ENCODE data around the gene PLA2G4C.

Gene PLA2G4C

GRCh38 chr19:48023518-48023917, 87.1 kb downstream of the PLA2G4C start:
- no peaks in the 10 kb centered on the region for H3K79me2 ChIP-seq (ENCODE audit: control insufficient read depth, insufficient read depth, low read length, unreplicated experiment)
- H3K4me1 ChIP-seq (ENCODE audit: control insufficient read depth, insufficient read depth, low read length, unreplicated experiment), result no peaks in the 10 kb centered on the region
- H3K27ac ChIP-seq (ENCODE audit: low read depth, low read length), result no peak overlapping the region
- no peak overlapping the region for H2AFZ ChIP-seq (ENCODE audit: low read length, unreplicated experiment)
- no peak overlapping the region for H3K4me3 ChIP-seq (ENCODE audit: low read depth, low read length)
- H3K36me3 ChIP-seq (ENCODE audit: insufficient read depth, low read length), result no peaks in the 10 kb centered on the region
- peaks cover 6% of the 10 kb centered on the region; the same call in 1 of the 2 replicates for H3K27me3 ChIP-seq (ENCODE audit: insufficient read depth, low read length)

GRCh38 chr19:48023011-48023410, 87.6 kb downstream of the PLA2G4C start:
- H3K4me1 ChIP-seq (ENCODE audit: control insufficient read depth, insufficient read depth, low read length, unreplicated experiment), result no peaks in the 10 kb centered on the region

GRCh38 chr19:48020686-48021085, 89.9 kb downstream of the PLA2G4C start:
- Histone ChIP-seq H2AFZ (ENCODE audit: low read length, unreplicated experiment) (no peak overlapping the region), H3K79me2 (ENCODE audit: control insufficient read depth, insufficient read depth, low read length, unreplicated experiment) (no peaks in the 10 kb centered on the region), H3K4me1 (ENCODE audit: control insufficient read depth, insufficient read depth, low read length, unreplicated experiment) (no peaks in the 10 kb centered on the region), H3K4me3 (ENCODE audit: low read depth, low read length) (no peak overlapping the region), H3K36me3 (ENCODE audit: insufficient read depth, low read length) (no peaks in the 10 kb centered on the region), H3K27ac (ENCODE audit: low read depth, low read length) (no peak overlapping the region), H3K27me3 (ENCODE audit: insufficient read depth, low read length) (peaks cover 14% of the 10 kb centered on the region; the same call in 1 of the 2 replicates)

More at GRCh38 chr19:48023011-48023410, 87.6 kb downstream of the PLA2G4C start:
- Histone ChIP-seq H3K79me2 (ENCODE audit: control insufficient read depth, insufficient read depth, low read length, unreplicated experiment) (no peaks in the 10 kb centered on the region), H3K36me3 (ENCODE audit: insufficient read depth, low read length) (no peaks in the 10 kb centered on the region), H3K27ac (ENCODE audit: low read depth, low read length) (no peak overlapping the region), H3K27me3 (ENCODE audit: insufficient read depth, low read length) (peaks cover 11% of the 10 kb centered on the region; the same call in 1 of the 2 replicates), H2AFZ (ENCODE audit: low read length, unreplicated experiment) (no peak overlapping the region), H3K4me3 (ENCODE audit: low read depth, low read length) (no peak overlapping the region)

GRCh38 chr19:48010932-48011758, 99.5 kb downstream of the PLA2G4C start:
- no peak overlapping the region for H3K27ac ChIP-seq (ENCODE audit: low read depth, low read length)
- no peaks in the 10 kb centered on the region for H3K79me2 ChIP-seq (ENCODE audit: control insufficient read depth, insufficient read depth, low read length, unreplicated experiment)
- H3K4me1 ChIP-seq (ENCODE audit: control insufficient read depth, insufficient read depth, low read length, unreplicated experiment), result no peaks in the 10 kb centered on the region
- no peak overlapping the region for H2AFZ ChIP-seq (ENCODE audit: low read length, unreplicated experiment)
- no peaks in the 10 kb centered on the region for H3K36me3 ChIP-seq (ENCODE audit: insufficient read depth, low read length)
- H3K4me3 ChIP-seq (ENCODE audit: low read depth, low read length), result no peak overlapping the region
- no peaks in the 10 kb centered on the region for H3K27me3 ChIP-seq (ENCODE audit: insufficient read depth, low read length)

GRCh38 chr19:48006762-48007161, 103.9 kb downstream of the PLA2G4C start:
- H2AFZ ChIP-seq (ENCODE audit: low read length, unreplicated experiment), result no peak overlapping the region
- H3K4me1 ChIP-seq (ENCODE audit: control insufficient read depth, insufficient read depth, low read length, unreplicated experiment), result no peaks in the 10 kb centered on the region

GRCh38 chr19:48004236-48004635, 106.4 kb downstream of the PLA2G4C start:
- Histone ChIP-seq H2AFZ (ENCODE audit: low read length, unreplicated experiment) (no peak overlapping the region), H3K4me1 (ENCODE audit: control insufficient read depth, insufficient read depth, low read length, unreplicated experiment) (no peaks in the 10 kb centered on the region), H3K27me3 (ENCODE audit: insufficient read depth, low read length) (no peaks in the 10 kb centered on the region), H3K79me2 (ENCODE audit: control insufficient read depth, insufficient read depth, low read length, unreplicated experiment) (no peaks in the 10 kb centered on the region), H3K27ac (ENCODE audit: low read depth, low read length) (no peak overlapping the region), H3K36me3 (ENCODE audit: insufficient read depth, low read length) (no peaks in the 10 kb centered on the region), H3K4me3 (ENCODE audit: low read depth, low read length) (no peak overlapping the region)

More at GRCh38 chr19:48006762-48007161, 103.9 kb downstream of the PLA2G4C start:
- Histone ChIP-seq H3K79me2 (ENCODE audit: control insufficient read depth, insufficient read depth, low read length, unreplicated experiment) (no peaks in the 10 kb centered on the region), H3K36me3 (ENCODE audit: insufficient read depth, low read length) (no peaks in the 10 kb centered on the region), H3K27ac (ENCODE audit: low read depth, low read length) (no peak overlapping the region), H3K4me3 (ENCODE audit: low read depth, low read length) (no peak overlapping the region), H3K27me3 (ENCODE audit: insufficient read depth, low read length) (no peaks in the 10 kb centered on the region)

GRCh38 chr19:48000846-48001245, 109.8 kb downstream of the PLA2G4C start:
- Histone ChIP-seq H3K27ac (ENCODE audit: low read depth, low read length) (no peak overlapping the region), H3K27me3 (ENCODE audit: insufficient read depth, low read length) (peaks cover 1% of the 10 kb centered on the region; the same call in 1 of the 2 replicates), H2AFZ (ENCODE audit: low read length, unreplicated experiment) (no peak overlapping the region), H3K79me2 (ENCODE audit: control insufficient read depth, insufficient read depth, low read length, unreplicated experiment) (no peaks in the 10 kb centered on the region), H3K4me1 (ENCODE audit: control insufficient read depth, insufficient read depth, low read length, unreplicated experiment) (no peaks in the 10 kb centered on the region), H3K36me3 (ENCODE audit: insufficient read depth, low read length) (no peaks in the 10 kb centered on the region), H3K4me3 (ENCODE audit: low read depth, low read length) (no peak overlapping the region)

GRCh38 chr19:47998800-47999199, 111.8 kb downstream of the PLA2G4C start:
- Histone ChIP-seq H3K36me3 (ENCODE audit: insufficient read depth, low read length) (no peaks in the 10 kb centered on the region), H3K27ac (ENCODE audit: low read depth, low read length) (no peak overlapping the region), H3K4me3 (ENCODE audit: low read depth, low read length) (no peak overlapping the region), H3K4me1 (ENCODE audit: control insufficient read depth, insufficient read depth, low read length, unreplicated experiment) (no peaks in the 10 kb centered on the region), H2AFZ (ENCODE audit: low read length, unreplicated experiment) (no peak overlapping the region), H3K79me2 (ENCODE audit: control insufficient read depth, insufficient read depth, low read length, unreplicated experiment) (no peaks in the 10 kb centered on the region), H3K27me3 (ENCODE audit: insufficient read depth, low read length) (peaks cover 13% of the 10 kb centered on the region)

Data from ACC112 (cell line).